ENCODE results near the gene SLCO2B1.

Gene SLCO2B1

GRCh38 chr11:75161506-75162095 is 10.7 kb downstream of the SLCO2B1 start:
- Histone ChIP-seq H3K27ac (ENCODE audit: extremely low read depth, low read depth, low read length) (no peak overlapping the region), H3K9me3 (ENCODE audit: control insufficient read depth, insufficient read depth, low read depth, low read length) (no peaks in the 10 kb centered on the region), H3K4me3 (ENCODE audit: low read depth, low read length) (no peak overlapping the region), H3K36me3 (ENCODE audit: control insufficient read depth in 2 of 2, insufficient read depth in 1 of 2, low read length in 2 of 2) (no peaks in the 10 kb centered on the region), H3K4me1 (ENCODE audit: control insufficient read depth, insufficient read depth, low read length) (no peaks in the 10 kb centered on the region)
- CTCF ChIA-PET: interaction anchor here (0.8 kb wide), 2 partner anchors 21 to 44 kb away, joined by 3 to 4 read pairs; no protein-coding TSS in a partner anchor
- POLR2A ChIA-PET: no interaction called here
- TF ChIP-seq ZNF48 (tag by site-specific recombination; IDR thresholded peaks at IDR 0.05) (no peak), ZBTB8A (tag by site-specific recombination; IDR thresholded peaks at IDR 0.05) (no peak), ZNF629 (tag by site-specific recombination; IDR thresholded peaks at IDR 0.05) (no peak), WT1 (tag by site-specific recombination; IDR thresholded peaks at IDR 0.05) (no peak), ZSCAN4 (tag by site-specific recombination; IDR thresholded peaks at IDR 0.05) (no peak), TRIM28 (IDR thresholded peaks at IDR 0.05; ENCODE audit: borderline replicate concordance, low read length) (no peak)

- H3K27ac ChIP-seq (ENCODE audit: extremely low read depth, low read depth, low read length): no peak overlapping the region
- H3K9me3 ChIP-seq (ENCODE audit: control insufficient read depth, insufficient read depth, low read depth, low read length): no peaks in the 10 kb centered on the region
- ChIA-PET POLR2A (no interaction called here), CTCF (interaction anchor here (0.7 kb wide), 1 partner anchor 19 kb away, joined by 4 read pairs; no protein-coding TSS in a partner anchor)
- H3K4me3 ChIP-seq (ENCODE audit: low read depth, low read length): no peak overlapping the region
- H3K36me3 ChIP-seq (ENCODE audit: control insufficient read depth in 2 of 2, insufficient read depth in 1 of 2, low read length in 2 of 2): no peaks in the 10 kb centered on the region
- no peak for TF ChIP-seq ZNF146 (tag by site-specific recombination; IDR thresholded peaks at IDR 0.05)
- TF ChIP-seq SP7 (tag by site-specific recombination; IDR thresholded peaks at IDR 0.05): no peak
- no peak for TF ChIP-seq ZNF184 (tag by site-specific recombination; IDR thresholded peaks at IDR 0.05)
- no peak for TF ChIP-seq ZNF350 (tag by site-specific recombination; IDR thresholded peaks at IDR 0.05)
- TF ChIP-seq HOXD13 (CRISPR knock-in tag; IDR thresholded peaks at IDR 0.05; ENCODE audit: borderline replicate concordance): no peak
- TF ChIP-seq YY2 (tag by site-specific recombination; IDR thresholded peaks at IDR 0.05): no peak
- no peak for TF ChIP-seq ZNF514 (tag by site-specific recombination; IDR thresholded peaks at IDR 0.05)
- TF ChIP-seq ZNF571 (tag by site-specific recombination; IDR thresholded peaks at IDR 0.05): no peak
- no peak for TF ChIP-seq ZNF341 (tag by site-specific recombination; IDR thresholded peaks at IDR 0.05; ENCODE audit: low read depth)
- no peaks in the 10 kb centered on the region for H3K4me1 ChIP-seq (ENCODE audit: control insufficient read depth, insufficient read depth, low read length)
Measured at GRCh38 chr11:75162954-75163353, 12.0 kb downstream of the SLCO2B1 start.

- ChIA-PET POLR2A (no interaction called here), CTCF (interaction anchor here (0.6 to 0.9 kb wide), 5 partner anchors 23 to 115 kb away, joined by 3 to 5 read pairs (median 3); no protein-coding TSS in a partner anchor)
- Histone ChIP-seq H3K4me1 (ENCODE audit: control insufficient read depth, insufficient read depth, low read length) (no peaks in the 10 kb centered on the region), H3K9me3 (ENCODE audit: control insufficient read depth, insufficient read depth, low read depth, low read length) (no peaks in the 10 kb centered on the region), H3K27ac (ENCODE audit: extremely low read depth, low read depth, low read length) (no peak overlapping the region), H3K36me3 (ENCODE audit: control insufficient read depth in 2 of 2, insufficient read depth in 1 of 2, low read length in 2 of 2) (no peaks in the 10 kb centered on the region), H3K4me3 (ENCODE audit: low read depth, low read length) (no peak overlapping the region)
- TF ChIP-seq TSHZ1 (tag by site-specific recombination; IDR thresholded peaks at IDR 0.05; ENCODE audit: borderline replicate concordance): no peak
- no peak for TF ChIP-seq ZNF423 (tag by site-specific recombination; IDR thresholded peaks at IDR 0.05)
- no peak for TF ChIP-seq ZBTB10 (tag by site-specific recombination; IDR thresholded peaks at IDR 0.05)
- TF ChIP-seq ZSCAN4 (tag by site-specific recombination; IDR thresholded peaks at IDR 0.05): no peak
- no peak for TF ChIP-seq GFI1B (tag by site-specific recombination; IDR thresholded peaks at IDR 0.05)
- no peak for TF ChIP-seq ZNF571 (tag by site-specific recombination; IDR thresholded peaks at IDR 0.05)
- no peak for TF ChIP-seq ZNF16 (tag by site-specific recombination; IDR thresholded peaks at IDR 0.05; ENCODE audit: low read depth)
- no peak for TF ChIP-seq ZFP69B (tag by site-specific recombination; IDR thresholded peaks at IDR 0.05)
- TF ChIP-seq ZNF354C (tag by site-specific recombination; IDR thresholded peaks at IDR 0.05; ENCODE audit: borderline replicate concordance, low read depth): no peak
Measured at GRCh38 chr11:75163921-75164849, 13.3 kb downstream of the SLCO2B1 start.

All from HEK293 (cell line).